Left lobe of liver (tissue), 2 donors: ENCODE measurements around the gene ITGB7. TPM values are rescaled to one million over a fixed set of nuclear protein-coding genes. Genes with fewer than 3 reads are reported as not detected.

ENCODE experiments used
- ATAC-seq: fragments of 200-7000 bp; cut with Tn5 transposase; one replicate; pipeline ENCODE4 v1.9.1; 2020; ENCODE audit warnings: mild to moderate bottlenecking, moderate library complexity
- DNase-seq: peaks from one replicate; pipeline ENCODE4 v3.0.0-alpha.2; 2020; ENCODE audit warnings: low spot score
- total RNA-seq: library from RNA; stranded (reverse); gene quantifications from one replicate; pipeline ENCODE4 v1.2.1, GENCODE V29; 2021
- donor health status: DM: no; HTN: no; CAD: no; lungs with moderate emphysema.
- donor health status: DM: no; HTN: yes; CAD: no.

The ITGB7 gene
- total RNA-seq, 1 donor from 2014 or later: 8.6 TPM

GRCh38 chr12:53159195-53159839 is 47.7 kb downstream of the ITGB7 start:
- DNase-seq: peak; percentile 88
- peak; percentile 90 for ATAC-seq

GRCh38 chr12:53152390-53152789 is 54.7 kb downstream of the ITGB7 start:
- DNase-seq (no peak), ATAC-seq (no peak)

GRCh38 chr12:53151039-53151438 is 56.0 kb downstream of the ITGB7 start:
- no peak for DNase-seq
- ATAC-seq: no peak

- DNase-seq: no peak
- ATAC-seq: no peak
Observed at GRCh38 chr12:53147653-53148052, 59.4 kb downstream of the ITGB7 start.

GRCh38 chr12:53147181-53147580 is 59.9 kb downstream of the ITGB7 start:
- no peak for ATAC-seq

GRCh38 chr12:53145383-53146260 is 61.4 kb downstream of the ITGB7 start:
- peak; percentile 92 for DNase-seq
- peak; percentile 99 for ATAC-seq

More at GRCh38 chr12:53147181-53147580, 59.9 kb downstream of the ITGB7 start:
- no peak for DNase-seq

- DNase-seq (no peak), ATAC-seq (no peak)
Observed at GRCh38 chr12:53143355-53143754, 63.7 kb downstream of the ITGB7 start.

Other genes starting within 250 kb of the ITGB7 start
- gene EIF4B, start 200.8 kb downstream of the ITGB7 start, total RNA-seq: 184 TPM
- gene TNS2, start 157.2 kb downstream of the ITGB7 start, total RNA-seq: 146 TPM
- 16.2 TPM for gene SPRYD3, start 127.9 kb downstream of the ITGB7 start, total RNA-seq
- 5.2 TPM for gene IGFBP6, start 109.6 kb downstream of the ITGB7 start, total RNA-seq
- 0.25 TPM for gene SOAT2, start 103.8 kb downstream of the ITGB7 start, total RNA-seq
- 25.9 TPM for gene ZNF740, start 26.5 kb downstream of the ITGB7 start, total RNA-seq
- 53.6 TPM for gene CSAD, start 26.3 kb downstream of the ITGB7 start, total RNA-seq
- 2.5 TPM for gene RARG, start 25.0 kb upstream of the ITGB7 start, total RNA-seq
- gene ESPL1, start 61.0 kb upstream of the ITGB7 start, total RNA-seq: 0.73 TPM
- 114 TPM for gene PFDN5, start 88.3 kb upstream of the ITGB7 start, total RNA-seq
- gene MYG1, start 92.4 kb upstream of the ITGB7 start, total RNA-seq: 24.0 TPM
- gene AAAS, start 114.4 kb upstream of the ITGB7 start, total RNA-seq: 28.2 TPM
- not detected for gene SP7, start 129.1 kb upstream of the ITGB7 start, total RNA-seq
- gene SP1, start 172.9 kb upstream of the ITGB7 start, total RNA-seq: 24.5 TPM
- gene AMHR2, start 216.6 kb upstream of the ITGB7 start, total RNA-seq: 0.78 TPM
- 69.9 TPM for gene PRR13, start 234.5 kb upstream of the ITGB7 start, total RNA-seq
- gene PCBP2, start 244.9 kb upstream of the ITGB7 start, total RNA-seq: 338 TPM